Central memory CD8-positive, alpha-beta T cell (primary cell): ENCODE measurements around the gene NRF1.
"Not testable (repeated sequence)": the region's sequence is repeated elsewhere in the genome, so short reads cannot be mapped to it uniquely, and the experiment has no call there.

Experiments
- ATAC-seq: fragments of 150-1000 bp; cut with Tn5 transposase; replicated peaks from 2 replicates; pipeline ENCODE4 v1.10.0; 2022; ENCODE audit warnings: mild to moderate bottlenecking, moderate FRiP score, moderate number of reproducible peaks; ENCODE audit not compliant: poor library complexity, severe bottlenecking; ENCODE audit errors: extremely low read depth
- DNase-seq, 2 donors: peaks; one replicate each; pipeline ENCODE4 v3.0.0; 2021; ENCODE audit warnings: low spot score in 2 of 2
- H3K27ac Mint-ChIP-seq: one replicate; pipeline ENCODE4 v1.8.0; 2022; ENCODE audit warnings: low read depth, mild to moderate bottlenecking, moderate library complexity, mixed read lengths
- H3K27me3 Mint-ChIP-seq: one replicate; pipeline ENCODE4 v1.8.0; 2022; ENCODE audit warnings: mixed read lengths
- H3K36me3 Mint-ChIP-seq: one replicate; pipeline ENCODE4 v1.8.0; 2022; ENCODE audit warnings: mild to moderate bottlenecking, moderate library complexity, mixed read lengths; ENCODE audit not compliant: insufficient read depth
- H3K4me1 Mint-ChIP-seq: one replicate; pipeline ENCODE4 v1.8.0; 2022; ENCODE audit warnings: mixed read lengths
- H3K4me3 Mint-ChIP-seq: one replicate; pipeline ENCODE4 v1.8.0; 2022; ENCODE audit warnings: mild to moderate bottlenecking, moderate library complexity, mixed read lengths
- H3K9me3 Mint-ChIP-seq: one replicate; pipeline ENCODE4 v1.8.0; 2022; ENCODE audit warnings: mixed read lengths

The NRF1 gene

GRCh38 chr7:129661645-129662182, 50.2 kb downstream of the NRF1 start:
- Mint-ChIP-seq H3K4me3 (no peak overlapping the region), H3K9me3 (peaks cover 6% of the 10 kb centered on the region), H3K4me1 (peaks cover 9% of the 10 kb centered on the region), H3K27me3 (no peaks in the 10 kb centered on the region), H3K36me3 (peaks cover 35% of the 10 kb centered on the region), H3K27ac (peak overlapping the region; percentile 63)
- no peak for DNase-seq
- ATAC-seq = no peak

GRCh38 chr7:129663240-129663639, 51.7 kb downstream of the NRF1 start:
- H3K27ac Mint-ChIP-seq, H3K4me1 Mint-ChIP-seq, H3K27me3 Mint-ChIP-seq, ATAC-seq, DNase-seq, H3K4me3 Mint-ChIP-seq, H3K9me3 Mint-ChIP-seq: not testable (repeated sequence)
- peaks cover 24% of the 10 kb centered on the region for H3K36me3 Mint-ChIP-seq

GRCh38 chr7:129664029-129665012, 52.8 kb downstream of the NRF1 start:
- DNase-seq = no peak
- Mint-ChIP-seq H3K27me3 (no peaks in the 10 kb centered on the region), H3K4me3 (no peak overlapping the region), H3K27ac (no peak overlapping the region), H3K36me3 (peaks cover 20% of the 10 kb centered on the region), H3K4me1 (peaks cover 5% of the 10 kb centered on the region), H3K9me3 (peaks cover 6% of the 10 kb centered on the region)
- no peak for ATAC-seq

GRCh38 chr7:129665013-129665401, 53.5 kb downstream of the NRF1 start:
- DNase-seq = no peak
- H3K27ac Mint-ChIP-seq = no peak overlapping the region
- H3K36me3 Mint-ChIP-seq = peaks cover 13% of the 10 kb centered on the region
- H3K9me3 Mint-ChIP-seq = peaks cover 6% of the 10 kb centered on the region
- no peaks in the 10 kb centered on the region for H3K27me3 Mint-ChIP-seq
- H3K4me1 Mint-ChIP-seq = peaks cover 5% of the 10 kb centered on the region
- no peak for ATAC-seq
- H3K4me3 Mint-ChIP-seq = no peak overlapping the region

GRCh38 chr7:129667116-129667515, 55.6 kb downstream of the NRF1 start:
- DNase-seq = no peak
- Mint-ChIP-seq H3K36me3 (peaks cover 4% of the 10 kb centered on the region), H3K9me3 (no peaks in the 10 kb centered on the region), H3K27me3 (no peaks in the 10 kb centered on the region), H3K4me3 (no peak overlapping the region), H3K4me1 (peaks cover 4% of the 10 kb centered on the region), H3K27ac (no peak overlapping the region)
- no peak for ATAC-seq

- Mint-ChIP-seq H3K36me3 (peaks cover 3% of the 10 kb centered on the region), H3K9me3 (no peaks in the 10 kb centered on the region), H3K27me3 (no peaks in the 10 kb centered on the region), H3K4me3 (no peak overlapping the region), H3K4me1 (no peaks in the 10 kb centered on the region), H3K27ac (no peak overlapping the region)
- ATAC-seq (no peak), DNase-seq (no peak)
Measured at GRCh38 chr7:129667551-129667950, 56.0 kb downstream of the NRF1 start.

GRCh38 chr7:129669901-129670300, 58.4 kb downstream of the NRF1 start:
- no peak for DNase-seq
- ATAC-seq = no peak
- Mint-ChIP-seq H3K4me1 (peaks cover 3% of the 10 kb centered on the region), H3K4me3 (no peak overlapping the region), H3K9me3 (no peaks in the 10 kb centered on the region), H3K27ac (no peak overlapping the region), H3K36me3 (peaks cover 7% of the 10 kb centered on the region), H3K27me3 (no peaks in the 10 kb centered on the region)

GRCh38 chr7:129670656-129671055, 59.1 kb downstream of the NRF1 start:
- no peak for DNase-seq

GRCh38 chr7:129671266-129671665, 59.7 kb downstream of the NRF1 start:
- H3K4me3 Mint-ChIP-seq = no peak overlapping the region
- no peaks in the 10 kb centered on the region for H3K9me3 Mint-ChIP-seq
- H3K27me3 Mint-ChIP-seq = no peaks in the 10 kb centered on the region
- no peak for ATAC-seq
- no peak for DNase-seq
- no peak overlapping the region for H3K27ac Mint-ChIP-seq
- H3K36me3 Mint-ChIP-seq = peaks cover 12% of the 10 kb centered on the region
- peaks cover 9% of the 10 kb centered on the region for H3K4me1 Mint-ChIP-seq

More at GRCh38 chr7:129670656-129671055, 59.1 kb downstream of the NRF1 start:
- peaks cover 9% of the 10 kb centered on the region for H3K4me1 Mint-ChIP-seq
- no peak for ATAC-seq
- no peak overlapping the region for H3K27ac Mint-ChIP-seq
- no peaks in the 10 kb centered on the region for H3K9me3 Mint-ChIP-seq
- no peaks in the 10 kb centered on the region for H3K27me3 Mint-ChIP-seq
- no peak overlapping the region for H3K4me3 Mint-ChIP-seq
- H3K36me3 Mint-ChIP-seq = peaks cover 12% of the 10 kb centered on the region

- not testable (repeated sequence) for H3K4me3 Mint-ChIP-seq, DNase-seq, H3K9me3 Mint-ChIP-seq, H3K4me1 Mint-ChIP-seq, H3K27me3 Mint-ChIP-seq, ATAC-seq, H3K27ac Mint-ChIP-seq
- peaks cover 27% of the 10 kb centered on the region for H3K36me3 Mint-ChIP-seq
Measured at GRCh38 chr7:129674475-129674874, 63.0 kb downstream of the NRF1 start.

- Mint-ChIP-seq H3K36me3 (peaks cover 32% of the 10 kb centered on the region), H3K9me3 (no peaks in the 10 kb centered on the region), H3K4me1 (peaks cover 12% of the 10 kb centered on the region), H3K27me3 (no peaks in the 10 kb centered on the region), H3K27ac (no peak overlapping the region), H3K4me3 (no peak overlapping the region)
- DNase-seq (no peak), ATAC-seq (no peak)
Measured at GRCh38 chr7:129675521-129675920, 64.0 kb downstream of the NRF1 start.

- ATAC-seq (no peak), DNase-seq (no peak)
- Mint-ChIP-seq H3K4me3 (no peak overlapping the region), H3K27me3 (no peaks in the 10 kb centered on the region), H3K36me3 (peaks cover 33% of the 10 kb centered on the region), H3K9me3 (no peaks in the 10 kb centered on the region), H3K27ac (no peak overlapping the region), H3K4me1 (peaks cover 19% of the 10 kb centered on the region)
Measured at GRCh38 chr7:129676017-129676897, 64.7 kb downstream of the NRF1 start.
